HEK293T (cell line): Measurements from ENCODE around the gene MDFI.

Source experiments
- CTCF ChIA-PET: fragments of 350-600 bp; formaldehyde crosslinking; extraction: SDS; loops from one replicate; lab custom pipeline; 2021; ENCODE audit warnings: antibody characterized with exemption, inconsistent platforms; lab: Yijun Ruan, JAX
- POLR2A ChIA-PET: fragments of 350-600 bp; formaldehyde crosslinking; extraction: SDS; loops from one replicate; lab custom pipeline; 2020; ENCODE audit warnings: antibody characterized with exemption, inconsistent platforms; lab: Yijun Ruan, JAX
- DNase-seq: peaks from one replicate; pipeline ENCODE4 v3.0.0; 2012; ENCODE audit warnings: mixed read lengths; ENCODE audit errors: extremely low spot score
- ARNT ChIP-seq: fragments of 450-650 bp; IDR thresholded peaks from 2 replicates; pipeline ENCODE4 v1.6.1; 2017; ENCODE audit warnings: mild to moderate bottlenecking
- BHLHE40 ChIP-seq: fragments of 450-650 bp; IDR thresholded peaks from 2 replicates; pipeline ENCODE4 v1.6.1; 2016; ENCODE audit warnings: mild to moderate bottlenecking, moderate library complexity, borderline replicate concordance
- CTBP1 ChIP-seq: fragments of 450-650 bp; IDR thresholded peaks from 2 replicates; pipeline ENCODE4 v1.6.1; 2016; ENCODE audit warnings: borderline replicate concordance
- ELF4 ChIP-seq: fragments of 450-650 bp; IDR thresholded peaks from 2 replicates; pipeline ENCODE4 v1.6.1; 2017; ENCODE audit warnings: antibody characterized with exemption
- FOXA1 ChIP-seq: fragments of 450-650 bp; IDR thresholded peaks from 2 replicates; pipeline ENCODE4 v1.6.1; 2016; ENCODE audit warnings: mild to moderate bottlenecking
- FOXK2 ChIP-seq: fragments of 450-650 bp; IDR thresholded peaks from 2 replicates; pipeline ENCODE4 v1.6.1; 2016; ENCODE audit warnings: mild to moderate bottlenecking
- FOXM1 ChIP-seq: fragments of 450-650 bp; IDR thresholded peaks from 2 replicates; pipeline ENCODE4 v1.6.1; 2017; ENCODE audit warnings: mild to moderate bottlenecking, borderline replicate concordance
- HDGF ChIP-seq: fragments of 450-650 bp; IDR thresholded peaks from 2 replicates; pipeline ENCODE4 v1.6.1; 2017; ENCODE audit warnings: antibody characterized with exemption, borderline replicate concordance
- L3MBTL2 ChIP-seq: fragments of 450-650 bp; conservative IDR thresholded peaks from 2 replicates; pipeline ENCODE4 v1.6.1; 2016; ENCODE audit warnings: mild to moderate bottlenecking
- LEF1 ChIP-seq: fragments of 450-650 bp; IDR thresholded peaks from 2 replicates; pipeline ENCODE4 v1.6.1; 2017; ENCODE audit warnings: mild to moderate bottlenecking, borderline replicate concordance
- NFRKB ChIP-seq: fragments of 450-650 bp; IDR thresholded peaks from 2 replicates; pipeline ENCODE4 v1.6.1; 2016; ENCODE audit warnings: mild to moderate bottlenecking, moderate library complexity
- SP1 ChIP-seq: fragments of 450-650 bp; IDR thresholded peaks from 2 replicates; pipeline ENCODE4 v1.6.1; 2017
- SUZ12 ChIP-seq: fragments of 450-650 bp; IDR thresholded peaks from 2 replicates; pipeline ENCODE4 v1.6.1; 2016; ENCODE audit warnings: mild to moderate bottlenecking
- TARDBP ChIP-seq: fragments of 450-650 bp; IDR thresholded peaks from 2 replicates; pipeline ENCODE4 v1.6.1; 2016
- ZNF384 ChIP-seq: fragments of 450-650 bp; IDR thresholded peaks from 2 replicates; pipeline ENCODE4 v1.6.1; 2016
- TF ChIP-seq, protein P1 (sequence below): fragments of 450-650 bp; IDR thresholded peaks from 2 replicates; pipeline ENCODE4 v1.6.1; 2016

Gene MDFI

DNA sequence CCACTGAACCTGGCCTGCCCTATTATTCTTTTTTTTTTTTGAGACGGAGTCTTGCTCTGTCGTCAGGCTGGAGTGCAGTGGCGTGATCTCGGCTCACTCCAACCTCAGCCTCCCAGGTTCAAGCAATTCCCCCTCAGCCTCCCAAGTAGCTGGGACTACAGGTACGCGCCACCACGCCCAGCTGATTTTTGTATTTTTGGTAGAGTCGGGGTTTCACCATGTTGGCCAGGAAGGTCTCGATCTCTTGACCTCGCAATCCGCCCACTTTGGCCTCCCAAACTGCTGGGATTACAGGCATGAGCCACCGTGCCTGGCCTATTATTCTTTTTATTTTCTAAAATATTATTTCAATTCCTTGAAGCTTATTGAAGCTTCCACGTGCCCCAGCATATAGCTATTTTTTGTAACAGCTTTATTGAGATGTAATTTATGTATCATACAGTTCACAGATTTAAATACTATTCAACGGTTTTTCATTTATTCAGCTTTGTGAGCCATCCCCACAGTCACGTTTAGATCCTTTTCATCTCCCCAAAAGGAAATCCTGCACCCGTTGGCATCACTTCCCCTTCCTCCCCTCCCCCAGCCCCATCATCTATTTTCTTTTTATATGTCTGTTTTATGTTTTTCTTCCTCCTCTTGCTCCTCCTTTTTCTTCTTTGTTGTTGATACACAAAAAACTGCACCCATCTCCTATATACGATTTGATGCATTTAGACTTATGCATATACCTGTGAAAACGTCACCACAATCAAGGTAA is 13.5 kb upstream of the MDFI start:
- ChIA-PET POLR2A (no interaction called here), CTCF (interaction anchor here (0.6 to 0.7 kb wide), 2 partner anchors 33 to 286 kb away, joined by 3 to 5 read pairs; no protein-coding TSS in a partner anchor)
- TF ChIP-seq FOXM1 (no peak), ARNT (no peak), L3MBTL2 (no peak), BHLHE40 (no peak), ZNF384 (no peak), SUZ12 (no peak), ELF4 (no peak), TARDBP (no peak), SP1 (no peak), LEF1 (no peak), CTBP1 (no peak)
- TF ChIP-seq, protein P1, sequence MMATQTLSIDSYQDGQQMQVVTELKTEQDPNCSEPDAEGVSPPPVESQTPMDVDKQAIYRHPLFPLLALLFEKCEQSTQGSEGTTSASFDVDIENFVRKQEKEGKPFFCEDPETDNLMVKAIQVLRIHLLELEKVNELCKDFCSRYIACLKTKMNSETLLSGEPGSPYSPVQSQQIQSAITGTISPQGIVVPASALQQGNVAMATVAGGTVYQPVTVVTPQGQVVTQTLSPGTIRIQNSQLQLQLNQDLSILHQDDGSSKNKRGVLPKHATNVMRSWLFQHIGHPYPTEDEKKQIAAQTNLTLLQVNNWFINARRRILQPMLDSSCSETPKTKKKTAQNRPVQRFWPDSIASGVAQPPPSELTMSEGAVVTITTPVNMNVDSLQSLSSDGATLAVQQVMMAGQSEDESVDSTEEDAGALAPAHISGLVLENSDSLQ, result no peak
- no peak for DNase-seq

- TF ChIP-seq LEF1 (no peak), NFRKB (no peak), ELF4 (no peak), FOXK2 (no peak), SUZ12 (no peak), BHLHE40 (no peak), HDGF (no peak), SP1 (no peak), CTBP1 (no peak), FOXM1 (no peak), L3MBTL2 (no peak), TARDBP (no peak), FOXA1 (no peak), ZNF384 (no peak), ARNT (no peak)
- TF ChIP-seq, protein P1, result no peak
- DNase-seq, result no peak
- POLR2A ChIA-PET, result no interaction called here
- CTCF ChIA-PET, result no interaction called here
Measured at GRCh38 chr6:41625442-41625841, 12.8 kb upstream of the MDFI start.

DNA sequence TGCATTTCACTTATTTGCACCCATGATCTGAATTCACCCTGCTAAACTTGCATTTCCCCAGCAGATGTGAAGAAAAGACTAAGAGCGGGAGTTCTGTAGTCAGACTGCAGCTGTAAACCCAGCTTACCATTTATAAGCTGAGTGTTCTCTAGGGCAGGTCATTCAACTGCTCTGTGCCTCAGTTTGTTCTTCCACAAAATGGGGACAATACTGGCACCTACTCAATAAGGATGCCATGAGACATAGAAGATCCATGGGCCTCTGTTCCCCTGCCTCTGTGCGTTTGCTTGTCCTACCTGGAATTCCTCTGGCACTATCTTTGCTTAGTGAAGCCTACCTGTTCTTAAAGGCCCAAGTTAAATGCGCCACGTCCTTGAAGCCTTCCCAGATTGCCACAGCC is 12.2 kb upstream of the MDFI start:
- POLR2A ChIA-PET, result no interaction called here
- TF ChIP-seq SUZ12 (no peak), FOXA1 (no peak), TARDBP (no peak), SP1 (no peak), HDGF (no peak), LEF1 (no peak), ZNF384 (no peak), L3MBTL2 (no peak)
- TF ChIP-seq, protein P1, result no peak
- DNase-seq, result no peak
- CTCF ChIA-PET, result no interaction called here

GRCh38 chr6:41626917-41627316 is 11.4 kb upstream of the MDFI start:
- POLR2A ChIA-PET, result no interaction called here
- CTCF ChIA-PET, result no interaction called here

GRCh38 chr6:41629128-41629527 is 9.1 kb upstream of the MDFI start:
- ChIA-PET POLR2A (no interaction called here), CTCF (no interaction called here)
- DNase-seq, result no peak
- no peak for TF ChIP-seq FOXA1
- no peak for TF ChIP-seq TARDBP

More at GRCh38 chr6:41626917-41627316, 11.4 kb upstream of the MDFI start:
- TF ChIP-seq ELF4 (no peak), L3MBTL2 (no peak), FOXK2 (no peak), ARNT (no peak), SP1 (no peak), FOXM1 (no peak), SUZ12 (no peak), TARDBP (no peak)
- no peak for DNase-seq

GRCh38 chr6:41630069-41630468 is 8.2 kb upstream of the MDFI start:
- POLR2A ChIA-PET, result no interaction called here
- TF ChIP-seq L3MBTL2 (no peak), LEF1 (no peak), HDGF (no peak), SP1 (no peak), CTBP1 (no peak), FOXK2 (no peak), ELF4 (no peak), FOXM1 (no peak), BHLHE40 (no peak)
- TF ChIP-seq, protein P1, result no peak

More at GRCh38 chr6:41630069-41630468, 8.2 kb upstream of the MDFI start:
- CTCF ChIA-PET, result no interaction called here
- DNase-seq, result no peak
